HepG2 (cell line): Measurements from ENCODE around the gene NLE1. TPM values are rescaled to one million over a fixed set of nuclear protein-coding genes. Genes with fewer than 3 reads are reported as not detected.

Experiments
- ATAC-seq: fragments of 200-7000 bp; cut with Tn5 transposase; 3 replicates; pipeline ENCODE4 v1.9.1; 2020; ENCODE audit warnings: mild to moderate bottlenecking, moderate library complexity
- BruUV-seq: library from RNA; stranded (reverse); fragments of 400-500 nt; replicated peaks from 2 replicates; lab custom pipeline; 2021; lab: Mats Ljungman, UMichigan
- CTCF ChIA-PET: fragments of 300-600 bp; formaldehyde crosslinking; extraction: SDS; loops from one replicate; lab custom pipeline; 2021; ENCODE audit warnings: low total read pairs, inconsistent platforms, low intra/inter-chr PET ratio; lab: Yijun Ruan, JAX
- POLR2A ChIA-PET: fragments of 350-600 bp; sonication (Branson Sonifier 250); formaldehyde crosslinking; loops from one replicate; lab custom pipeline; 2020; ENCODE audit warnings: antibody characterized with exemption, inconsistent platforms; lab: Yijun Ruan, JAX
- DNase-seq: peaks from one replicate; pipeline ENCODE4 v3.0.0-alpha.2; 2015; ENCODE audit warnings: low spot score
- FAIRE-seq: peaks from 3 replicates; lab custom pipeline; 2011; peaks lifted over from hg19 to GRCh38; lab: Jason Lieb, UNC
- H2AFZ ChIP-seq: one replicate; pipeline ENCODE4 v1.6.1; 2011; ENCODE audit warnings: low read length, inconsistent platforms
- H3K27ac ChIP-seq: fragments of 300-600 bp; 3 replicates; pipeline ENCODE4 v1.8.0; 2011; ENCODE audit warnings: mixed run types, mild to moderate bottlenecking, mixed read lengths, low read length, inconsistent platforms; ENCODE audit not compliant: insufficient read depth; ENCODE audit errors: extremely low read length
- H3K27me3 ChIP-seq, 2 experiments: fragments of 200-600 bp in 1 of 2; 2 replicates in 1 of 2; 3 replicates in 1 of 2; pipeline versions ENCODE4 v1.6.0 to v1.8.0; 2011; ENCODE audit warnings: low read length in 2 of 2, mild to moderate bottlenecking in 2 of 2, moderate library complexity in 2 of 2, inconsistent platforms in 1 of 2; ENCODE audit not compliant: insufficient read depth in 2 of 2, control insufficient read depth in 1 of 2
- H3K36me3 ChIP-seq, 2 experiments: fragments of 200-600 bp in 1 of 2; replicated peaks in 1 of 2; 2 replicates in 1 of 2; 3 replicates in 1 of 2; pipeline versions ENCODE4 v1.5.1 to v1.8.0; 2011; ENCODE audit warnings: low read length in 2 of 2, inconsistent platforms in 1 of 2; ENCODE audit not compliant: insufficient read depth in 2 of 2, control insufficient read depth in 1 of 2
- H3K4me1 ChIP-seq: 2 replicates; pipeline ENCODE4 v1.5.1; 2012; ENCODE audit warnings: low read length, inconsistent platforms; ENCODE audit not compliant: insufficient read depth
- H3K4me2 ChIP-seq: 2 replicates; pipeline ENCODE4 v1.6.0; 2011; ENCODE audit warnings: low read depth, low read length, inconsistent platforms
- H3K4me3 ChIP-seq, 3 experiments: fragments of 200-600 bp in 1 of 3; sonication (generic), shearing (Covaris generic) in 1 of 3; replicated peaks in 1 of 3; 2 replicates each; pipeline ENCODE4 v1.5.1; 2011 to 2016; ENCODE audit warnings: low read length in 3 of 3, inconsistent platforms in 2 of 3, low read depth in 2 of 3, mild to moderate bottlenecking in 2 of 3, control low read depth in 1 of 3, mixed read lengths in 1 of 3; ENCODE audit not compliant: insufficient read depth in 1 of 3
- H3K79me2 ChIP-seq: one replicate; pipeline ENCODE4 v1.6.1; 2011; ENCODE audit warnings: low read length, inconsistent platforms; ENCODE audit not compliant: insufficient read depth
- H3K9ac ChIP-seq: 2 replicates; pipeline ENCODE4 v1.6.0; 2011; ENCODE audit warnings: mild to moderate bottlenecking, low read depth, low read length, inconsistent platforms; ENCODE audit not compliant: insufficient read depth
- H3K9me3 ChIP-seq: 2 replicates; pipeline ENCODE4 v1.5.1; 2012; ENCODE audit warnings: mild to moderate bottlenecking, low read length
- H4K20me1 ChIP-seq: 2 replicates; pipeline ENCODE4 v1.6.0; 2011; ENCODE audit warnings: inconsistent platforms, mild to moderate bottlenecking, low read length, moderate library complexity; ENCODE audit not compliant: insufficient read depth
- ATF1 ChIP-seq: IDR thresholded peaks from 2 replicates; pipeline ENCODE4 v1.6.1; 2016; ENCODE audit warnings: mild to moderate bottlenecking, control low read depth
- FOSL1 ChIP-seq: sonication (generic); formaldehyde crosslinking; IDR thresholded peaks from 2 replicates; pipeline ENCODE4 v1.9.0; 2021; ENCODE audit warnings: missing genetic modification reagents, borderline replicate concordance
- ISX ChIP-seq: sonication (generic); formaldehyde crosslinking; conservative IDR thresholded peaks from 2 replicates; pipeline ENCODE4 v1.5.0; 2020; ENCODE audit warnings: missing genetic modification reagents
- KDM5B ChIP-seq: sonication (generic); formaldehyde crosslinking; IDR thresholded peaks from 2 replicates; pipeline ENCODE4 v1.4.0; 2020; ENCODE audit warnings: missing genetic modification reagents, mild to moderate bottlenecking, borderline replicate concordance
- NCOA5 ChIP-seq: sonication (generic); formaldehyde crosslinking; IDR thresholded peaks from 2 replicates; pipeline ENCODE4 v1.4.0; 2020; ENCODE audit warnings: missing genetic modification reagents
- NFIB ChIP-seq: sonication (generic); formaldehyde crosslinking; IDR thresholded peaks from 2 replicates; pipeline ENCODE4 v1.9.0; 2021; ENCODE audit warnings: missing genetic modification reagents, mild to moderate bottlenecking, borderline replicate concordance
- PHF20 ChIP-seq: sonication (generic); formaldehyde crosslinking; IDR thresholded peaks from 2 replicates; pipeline ENCODE4 v1.5.0; 2020; ENCODE audit warnings: mild to moderate bottlenecking, missing genetic modification reagents
- TBX3 ChIP-seq: fragments of 450-650 bp; IDR thresholded peaks from 2 replicates; pipeline ENCODE4 v1.6.1; 2017; ENCODE audit warnings: antibody characterized with exemption, mild to moderate bottlenecking, inconsistent platforms, borderline replicate concordance
- TFDP1 ChIP-seq: IDR thresholded peaks from 2 replicates; pipeline ENCODE4 v1.6.1; 2016; ENCODE audit warnings: missing compliant biosample characterization, missing genetic modification reagents, borderline replicate concordance
- ZC3H13 ChIP-seq: sonication (generic); formaldehyde crosslinking; IDR thresholded peaks from 2 replicates; pipeline ENCODE4 v1.8.1; 2023; ENCODE audit warnings: mild to moderate bottlenecking, missing genetic modification reagents, moderate library complexity
- ZNF614 ChIP-seq: IDR thresholded peaks from 2 replicates; pipeline ENCODE4 v1.6.1; 2018; ENCODE audit warnings: missing biosample characterization, missing genetic modification reagents, inconsistent platforms, borderline replicate concordance
- WGBS: methylation state at CpG from one replicate; pipeline ENCODE4 v1.1.6; 2017; ENCODE audit warnings: low lambda C conversion rate; 5-methylcytosine and 5-hydroxymethylcytosine counted together
- in situ Hi-C: cut with HindIII; loops from 2 replicates; pipeline ENCODE4 v1.10.0; 2017; ENCODE audit warnings: low pct_unique_long_range_greater_than_20kb; ENCODE audit not compliant: extremely low pct_ligation_motif_present
- intact Hi-C: fragments of 100-400 bp; cut with micrococcal nuclease; formaldehyde crosslinking; loops from one replicate; pipeline ENCODE4 v1.10.0; 2022; ENCODE audit not compliant: unreplicated experiment
- polyA plus RNA-seq, 8 experiments: library from polyadenylated mRNA; depleted of rRNA in 3 of 8; stranded (reverse) in 7 of 8; unstranded in 1 of 8; fragments of >200 nt; fragmentation: Illumina TruSeq in 4 of 8; extraction: Trizol in 4 of 8; gene quantifications; 2 replicates each; pipeline versions ENCODE4 v1.2.1 to v1.2.3, GENCODE V29; 2011 to 2016; ENCODE audit warnings: low read depth in 4 of 8, missing spikeins in 1 of 8, mixed read lengths in 1 of 8; ENCODE audit not compliant: insufficient read depth in 1 of 8
- total RNA-seq, 5 experiments: library from RNA; depleted of rRNA; stranded (reverse); fragments of >200 nt; fragmentation: Illumina TruSeq; extraction: Trizol; gene quantifications; 2 replicates each; pipeline ENCODE4 v1.2.3, GENCODE V29; 2016; ENCODE audit warnings: low read depth in 1 of 5
- TF ChIP-seq, protein P1 (sequence below): sonication (generic); formaldehyde crosslinking; IDR thresholded peaks from 2 replicates; pipeline ENCODE4 v1.8.0; 2023; ENCODE audit warnings: mild to moderate bottlenecking, missing genetic modification reagents
- TF ChIP-seq, protein P2 (sequence below): sonication (generic); formaldehyde crosslinking; IDR thresholded peaks from 2 replicates; pipeline ENCODE4 v1.9.0; 2021; ENCODE audit warnings: missing genetic modification reagents, mild to moderate bottlenecking, borderline replicate concordance
- TF ChIP-seq, protein P3 (sequence below): sonication (generic); formaldehyde crosslinking; IDR thresholded peaks from 2 replicates; pipeline ENCODE4 v1.4.0; 2020; ENCODE audit warnings: mild to moderate bottlenecking, missing genetic modification reagents
- TF ChIP-seq, protein P4 (sequence below): IDR thresholded peaks from 2 replicates; pipeline ENCODE4 v1.6.1; 2016; ENCODE audit warnings: missing biosample characterization, missing genetic modification reagents, low read depth

NLE1 gene
- total and polyA plus RNA-seq, 2 of the 13 experiments (the other 11 are each of a cell fraction or from before 2014, with no cell fraction given): 20.3 to 34.5 TPM

DNA sequence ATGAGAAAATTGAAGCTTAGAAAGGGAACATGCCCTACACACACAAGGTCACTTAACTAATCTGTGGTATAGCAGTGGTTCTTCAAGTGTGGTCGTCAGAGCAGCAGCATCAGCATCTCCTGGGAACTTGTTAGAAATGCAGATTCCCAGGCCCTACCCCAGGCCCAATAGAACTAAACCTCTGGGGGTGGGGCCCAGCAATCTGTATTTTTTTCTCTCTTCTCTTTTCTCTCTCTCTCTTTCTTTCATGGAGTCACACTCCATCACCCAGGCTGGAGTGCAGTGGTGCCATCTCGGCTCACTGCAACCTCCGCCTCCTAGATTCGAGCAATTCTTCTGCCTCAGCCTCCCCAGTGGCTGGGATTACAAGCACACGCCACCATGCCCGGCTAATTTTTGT lies 3.9 kb downstream of the NLE1 start (continued):
- no peak for TF ChIP-seq NFIB
- TF ChIP-seq, protein P1, sequence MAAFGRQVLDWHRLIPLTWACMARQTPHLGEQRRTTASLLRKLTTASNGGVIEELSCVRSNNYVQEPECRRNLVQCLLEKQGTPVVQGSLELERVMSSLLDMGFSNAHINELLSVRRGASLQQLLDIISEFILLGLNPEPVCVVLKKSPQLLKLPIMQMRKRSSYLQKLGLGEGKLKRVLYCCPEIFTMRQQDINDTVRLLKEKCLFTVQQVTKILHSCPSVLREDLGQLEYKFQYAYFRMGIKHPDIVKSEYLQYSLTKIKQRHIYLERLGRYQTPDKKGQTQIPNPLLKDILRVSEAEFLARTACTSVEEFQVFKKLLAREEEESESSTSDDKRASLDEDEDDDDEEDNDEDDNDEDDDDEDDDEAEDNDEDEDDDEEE (CRISPR knock-in tag): no peak
- no peak for TF ChIP-seq TFDP1 (CRISPR knock-in tag)
- TF ChIP-seq ZC3H13: no peak
- TF ChIP-seq, protein P2, sequence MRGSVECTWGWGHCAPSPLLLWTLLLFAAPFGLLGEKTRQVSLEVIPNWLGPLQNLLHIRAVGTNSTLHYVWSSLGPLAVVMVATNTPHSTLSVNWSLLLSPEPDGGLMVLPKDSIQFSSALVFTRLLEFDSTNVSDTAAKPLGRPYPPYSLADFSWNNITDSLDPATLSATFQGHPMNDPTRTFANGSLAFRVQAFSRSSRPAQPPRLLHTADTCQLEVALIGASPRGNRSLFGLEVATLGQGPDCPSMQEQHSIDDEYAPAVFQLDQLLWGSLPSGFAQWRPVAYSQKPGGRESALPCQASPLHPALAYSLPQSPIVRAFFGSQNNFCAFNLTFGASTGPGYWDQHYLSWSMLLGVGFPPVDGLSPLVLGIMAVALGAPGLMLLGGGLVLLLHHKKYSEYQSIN (CRISPR knock-in tag): no peak
- no peak for TF ChIP-seq KDM5B (CRISPR knock-in tag)
- no peak for TF ChIP-seq ZNF614
- no peak for TF ChIP-seq PHF20 (CRISPR knock-in tag)
- TF ChIP-seq NCOA5 (CRISPR knock-in tag): no peak
- no peak for TF ChIP-seq FOSL1 (CRISPR knock-in tag)

DNA sequence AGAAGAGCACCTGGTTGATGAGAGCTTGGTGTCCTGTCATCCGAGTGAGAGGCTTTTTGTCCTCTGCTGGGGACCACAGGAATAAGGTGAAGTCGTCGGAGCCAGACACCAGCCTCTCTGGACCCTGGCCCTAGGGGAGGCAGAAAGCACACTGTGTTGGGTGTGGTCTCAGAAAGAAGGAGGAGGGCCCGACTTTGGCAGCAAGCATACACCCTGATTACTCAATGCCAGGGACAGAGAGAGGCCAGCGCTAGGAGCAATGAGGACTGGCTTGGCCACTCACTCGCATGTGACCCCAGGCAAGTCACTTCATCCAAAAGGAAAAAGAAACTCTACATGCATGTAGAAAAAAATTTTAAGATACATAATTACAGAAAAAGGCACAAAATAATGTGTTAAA lies 6.8 kb downstream of the NLE1 start:
- H3K4me2 ChIP-seq: no peak overlapping the region
- no peak overlapping the region for H3K27ac ChIP-seq
- DNase-seq: no peak
- ATAC-seq: no peak
- H3K9ac ChIP-seq: no peak overlapping the region
- H3K27me3 ChIP-seq: no peaks in the 10 kb centered on the region
- in situ Hi-C loops (no loop called here), intact Hi-C loops (no loop called here)
- no TSS peak for BruUV-seq
- no peaks in the 10 kb centered on the region; the same call in 1 of the 2 replicates for H3K4me1 ChIP-seq
- H4K20me1 ChIP-seq: no peaks in the 10 kb centered on the region
- peaks cover 34 to 85% of the 10 kb centered on the region in 2 experiments for H3K36me3 ChIP-seq
- H3K9me3 ChIP-seq: no peaks in the 10 kb centered on the region
- H3K4me3 ChIP-seq: no peak overlapping the region
- ChIA-PET CTCF (no interaction called here), POLR2A (no interaction called here)
- no peak overlapping the region for H2AFZ ChIP-seq
- 93% methylated on average over 6 of the region's 6 CpGs for WGBS
- no peaks in the 10 kb centered on the region for H3K79me2 ChIP-seq
- FAIRE-seq: no peak
- TF ChIP-seq ATF1 (CRISPR knock-in tag) (no peak), ISX (CRISPR knock-in tag) (no peak), TBX3 (no peak)
- TF ChIP-seq, protein P3, sequence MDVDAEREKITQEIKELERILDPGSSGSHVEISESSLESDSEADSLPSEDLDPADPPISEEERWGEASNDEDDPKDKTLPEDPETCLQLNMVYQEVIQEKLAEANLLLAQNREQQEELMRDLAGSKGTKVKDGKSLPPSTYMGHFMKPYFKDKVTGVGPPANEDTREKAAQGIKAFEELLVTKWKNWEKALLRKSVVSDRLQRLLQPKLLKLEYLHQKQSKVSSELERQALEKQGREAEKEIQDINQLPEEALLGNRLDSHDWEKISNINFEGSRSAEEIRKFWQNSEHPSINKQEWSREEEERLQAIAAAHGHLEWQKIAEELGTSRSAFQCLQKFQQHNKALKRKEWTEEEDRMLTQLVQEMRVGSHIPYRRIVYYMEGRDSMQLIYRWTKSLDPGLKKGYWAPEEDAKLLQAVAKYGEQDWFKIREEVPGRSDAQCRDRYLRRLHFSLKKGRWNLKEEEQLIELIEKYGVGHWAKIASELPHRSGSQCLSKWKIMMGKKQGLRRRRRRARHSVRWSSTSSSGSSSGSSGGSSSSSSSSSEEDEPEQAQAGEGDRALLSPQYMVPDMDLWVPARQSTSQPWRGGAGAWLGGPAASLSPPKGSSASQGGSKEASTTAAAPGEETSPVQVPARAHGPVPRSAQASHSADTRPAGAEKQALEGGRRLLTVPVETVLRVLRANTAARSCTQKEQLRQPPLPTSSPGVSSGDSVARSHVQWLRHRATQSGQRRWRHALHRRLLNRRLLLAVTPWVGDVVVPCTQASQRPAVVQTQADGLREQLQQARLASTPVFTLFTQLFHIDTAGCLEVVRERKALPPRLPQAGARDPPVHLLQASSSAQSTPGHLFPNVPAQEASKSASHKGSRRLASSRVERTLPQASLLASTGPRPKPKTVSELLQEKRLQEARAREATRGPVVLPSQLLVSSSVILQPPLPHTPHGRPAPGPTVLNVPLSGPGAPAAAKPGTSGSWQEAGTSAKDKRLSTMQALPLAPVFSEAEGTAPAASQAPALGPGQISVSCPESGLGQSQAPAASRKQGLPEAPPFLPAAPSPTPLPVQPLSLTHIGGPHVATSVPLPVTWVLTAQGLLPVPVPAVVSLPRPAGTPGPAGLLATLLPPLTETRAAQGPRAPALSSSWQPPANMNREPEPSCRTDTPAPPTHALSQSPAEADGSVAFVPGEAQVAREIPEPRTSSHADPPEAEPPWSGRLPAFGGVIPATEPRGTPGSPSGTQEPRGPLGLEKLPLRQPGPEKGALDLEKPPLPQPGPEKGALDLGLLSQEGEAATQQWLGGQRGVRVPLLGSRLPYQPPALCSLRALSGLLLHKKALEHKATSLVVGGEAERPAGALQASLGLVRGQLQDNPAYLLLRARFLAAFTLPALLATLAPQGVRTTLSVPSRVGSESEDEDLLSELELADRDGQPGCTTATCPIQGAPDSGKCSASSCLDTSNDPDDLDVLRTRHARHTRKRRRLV (CRISPR knock-in tag): no peak
- TF ChIP-seq, protein P4, sequence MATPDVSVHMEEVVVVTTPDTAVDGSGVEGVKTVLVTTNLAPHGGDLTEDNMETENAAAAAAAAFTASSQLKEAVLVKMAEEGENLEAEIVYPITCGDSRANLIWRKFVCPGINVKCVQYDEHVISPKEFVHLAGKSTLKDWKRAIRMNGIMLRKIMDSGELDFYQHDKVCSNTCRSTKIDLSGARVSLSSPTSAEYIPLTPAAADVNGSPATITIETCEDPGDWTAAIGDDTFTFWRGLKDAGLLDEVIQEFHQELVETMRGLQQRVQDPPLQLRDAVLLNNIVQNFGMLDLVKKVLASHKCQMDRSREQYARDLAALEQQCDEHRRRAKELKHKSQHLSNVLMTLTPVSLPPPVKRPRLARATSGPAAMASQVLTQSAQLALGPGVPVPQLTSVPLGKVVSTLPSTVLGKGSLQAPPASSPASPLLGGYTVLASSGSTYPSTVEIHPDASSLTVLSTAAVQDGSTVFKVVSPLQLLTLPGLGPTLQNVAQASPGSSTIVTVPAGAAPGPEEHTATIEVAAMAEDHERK (CRISPR knock-in tag): no peak
